GM19324 (cell line): ENCODE measurements around the gene GLIPR1L2.

Experiments used
- ATAC-seq: cut with Tn5 transposase; IDR thresholded peaks from one replicate; pipeline ENCODE4 v1.9.1; 2021; ENCODE audit warnings: mild to moderate bottlenecking, moderate library complexity; ENCODE audit not compliant: unreplicated experiment, low FRiP score

GLIPR1L2 gene

DNA sequence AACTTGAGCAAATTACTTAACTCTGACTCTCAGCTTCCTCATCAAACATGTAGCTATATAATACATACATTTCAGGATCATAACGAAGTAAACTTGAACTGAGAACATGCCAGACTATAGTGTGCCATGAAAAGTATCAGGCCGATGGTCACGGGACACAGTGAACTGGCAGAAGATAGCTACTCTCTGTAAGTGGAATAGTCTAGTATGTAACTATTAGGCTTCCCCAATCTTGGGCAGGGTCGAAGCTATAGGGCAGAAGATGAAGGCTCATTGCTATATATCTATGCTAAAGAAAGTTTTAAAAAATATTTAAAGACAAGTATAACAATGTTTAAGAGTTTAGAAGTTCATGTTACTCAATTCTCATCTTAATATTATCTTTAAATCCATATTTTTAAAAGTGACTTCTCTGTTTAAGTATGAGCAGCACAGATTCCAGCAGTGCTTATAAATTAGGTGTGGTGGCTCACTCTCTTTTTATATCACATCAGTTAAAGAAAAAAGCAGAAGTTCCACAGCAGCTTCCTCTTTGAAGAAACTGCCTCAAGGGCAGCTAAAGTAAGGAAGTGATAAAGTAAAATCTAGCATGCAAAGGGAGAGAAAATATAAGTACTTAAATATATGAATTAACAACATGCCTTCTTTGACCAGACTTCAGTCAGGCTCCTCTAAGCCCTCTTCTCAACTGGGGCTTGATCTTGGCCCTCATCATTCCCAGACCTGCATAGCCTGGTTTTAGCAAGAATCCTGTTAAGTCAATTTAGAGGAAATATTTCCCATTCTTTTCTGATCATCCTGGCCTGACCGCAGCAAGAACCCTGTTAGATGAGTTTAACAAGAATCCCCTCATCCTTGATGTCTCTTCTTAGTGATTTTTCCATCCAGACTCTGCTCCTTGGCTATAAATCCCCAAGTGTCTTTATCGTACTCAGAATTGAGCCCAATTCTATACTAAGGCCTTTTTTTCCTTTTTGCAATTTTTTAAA, 81.3 kb downstream of the GLIPR1L2 start:
- ATAC-seq: no peak

GRCh38 chr12:75474116-75474515, 83.2 kb downstream of the GLIPR1L2 start:
- ATAC-seq: no peak

GRCh38 chr12:75476071-75476470, 85.2 kb downstream of the GLIPR1L2 start:
- ATAC-seq: no peak

GRCh38 chr12:75477137-75477536, 86.2 kb downstream of the GLIPR1L2 start:
- no peak for ATAC-seq

DNA sequence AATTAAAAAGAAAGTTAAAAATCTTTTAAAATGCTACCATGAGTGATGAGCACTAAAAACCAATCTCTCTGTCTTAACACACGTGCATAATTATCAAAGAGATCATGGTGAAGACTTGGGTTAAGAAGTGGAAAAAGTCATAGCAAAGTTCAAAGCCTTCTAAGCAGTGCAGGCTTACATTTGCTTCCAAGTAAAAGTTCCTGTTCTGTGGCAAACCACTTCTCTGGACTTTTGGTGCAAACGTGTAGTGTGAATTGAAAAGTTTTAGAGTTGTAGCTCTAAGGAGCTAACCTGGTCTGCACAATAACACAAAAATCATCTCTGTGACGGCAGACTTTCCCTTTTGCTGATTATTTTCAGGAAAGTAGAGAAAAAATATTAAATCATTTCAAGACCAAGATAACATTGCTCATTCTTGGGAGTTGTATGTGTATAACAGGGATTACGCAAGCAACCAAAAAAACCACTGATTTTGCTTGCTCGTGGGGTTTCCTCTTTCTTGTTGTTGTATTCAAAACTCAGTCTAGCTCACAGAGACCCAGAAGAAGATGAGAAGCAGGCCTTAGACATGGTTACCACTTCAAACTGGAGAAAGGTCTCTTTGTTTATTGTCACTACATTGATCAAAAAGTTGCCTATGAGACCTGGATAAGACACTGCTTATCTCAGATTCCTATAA, 87.4 kb downstream of the GLIPR1L2 start:
- ATAC-seq: no peak

- peak; percentile 32 for ATAC-seq
These were observed 89.1 kb downstream of the GLIPR1L2 start for GRCh38 chr12:75479963-75480461.

- peak; percentile 90 for ATAC-seq
These were observed 89.6 kb downstream of the GLIPR1L2 start, which contains the start of gene GLIPR1 for GRCh38 chr12:75480469-75480949. Gene GLIPR1, plus strand, starts transcription at chr12:75480755. Its CDS starts 126 bp downstream, at chr12:75480881.

DNA sequence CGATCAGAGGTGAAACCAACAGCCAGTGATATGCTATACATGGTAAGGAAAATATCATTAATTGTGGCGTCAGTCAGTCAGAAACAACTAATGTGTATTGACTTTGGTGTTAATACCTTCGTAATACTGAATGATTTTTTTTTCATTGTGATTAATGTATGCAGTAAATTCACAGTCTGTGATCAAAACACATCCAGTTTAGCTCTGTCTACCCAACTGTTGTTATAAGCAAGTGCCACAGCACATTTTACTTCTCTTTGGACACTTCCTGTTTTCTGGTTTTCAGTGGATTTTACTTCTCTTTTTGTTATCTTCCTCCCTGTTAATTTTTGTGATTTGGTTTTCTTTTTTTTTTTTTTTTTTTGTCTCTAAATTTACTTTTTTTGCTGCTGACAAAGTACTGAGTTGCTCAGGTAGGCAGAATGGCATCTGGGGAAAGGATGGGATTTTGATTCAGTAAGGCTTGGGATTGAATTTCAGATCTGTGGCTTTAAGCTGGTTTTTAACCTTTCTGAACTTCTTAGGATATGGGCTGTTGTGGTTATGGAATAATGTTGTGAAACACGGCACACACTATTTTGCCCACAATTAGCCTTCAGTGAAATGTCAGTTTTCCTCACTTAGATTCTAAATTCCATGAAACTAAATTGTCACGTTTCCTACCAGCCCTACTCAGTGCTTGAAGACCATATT, 90.3 kb downstream of the GLIPR1L2 start:
- ATAC-seq: peak; percentile 29

- ATAC-seq: no peak
These were observed 90.9 kb downstream of the GLIPR1L2 start for GRCh38 chr12:75481774-75482173.
